Measurements from ENCODE around the gene PTPRG.

Gene PTPRG

DNA sequence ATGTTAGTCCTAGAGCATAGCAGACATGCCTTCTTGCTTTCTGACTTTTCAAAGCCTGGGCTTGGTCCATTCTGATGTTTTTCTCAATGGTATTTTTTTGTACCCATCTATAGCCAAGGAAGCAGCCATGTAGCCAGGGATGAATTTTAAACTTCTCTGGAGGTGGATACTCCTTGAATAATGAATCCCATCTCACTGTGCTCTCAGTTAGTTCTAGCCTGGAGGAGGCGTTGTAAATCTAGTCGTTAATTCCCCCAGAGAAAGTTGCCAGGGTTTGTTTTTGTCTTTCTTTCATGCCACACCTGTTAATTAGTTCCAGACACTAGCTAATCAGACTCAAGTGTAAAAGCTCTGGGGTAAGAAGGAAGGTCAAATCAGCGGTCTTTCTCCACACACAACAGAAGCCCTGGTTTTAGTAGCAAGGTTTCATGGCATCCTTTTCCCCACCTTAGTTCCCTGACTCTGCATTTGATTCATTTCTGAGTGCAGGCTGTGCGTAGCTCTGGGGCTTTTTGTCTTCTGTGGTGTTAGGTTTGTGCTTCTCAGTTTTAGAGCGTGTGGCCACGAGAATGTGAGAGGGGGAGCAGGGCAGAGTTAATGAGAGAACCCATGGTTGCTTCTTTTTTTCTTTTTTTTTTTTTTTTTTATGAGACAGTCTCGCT, 19.7 kb downstream of the PTPRG start:
- no peak for DNase-seq (ENCODE audit: low read depth)
- no peak overlapping the region for H3K4me3 ChIP-seq (ENCODE audit: low read depth, low read length)

DNA sequence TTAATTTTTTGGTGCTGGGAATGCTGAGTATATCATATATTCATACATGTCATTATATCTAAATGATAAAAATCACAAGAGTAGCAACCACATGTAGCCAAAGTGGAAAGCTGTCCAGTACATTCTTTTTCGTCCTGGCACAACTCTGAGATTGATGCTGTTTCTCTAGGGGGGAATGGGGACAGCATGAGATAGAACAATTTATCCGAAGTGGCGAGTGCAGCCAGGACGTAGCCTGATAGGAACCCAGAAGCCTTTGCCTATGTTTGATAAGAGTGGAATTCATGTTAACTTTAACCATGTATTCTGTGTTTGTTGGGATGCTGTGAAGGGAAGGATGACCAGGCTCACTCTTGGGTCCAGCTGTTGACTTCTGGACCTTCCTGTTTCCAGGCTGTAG, 20.9 kb downstream of the PTPRG start:
- no peak overlapping the region for H3K4me3 ChIP-seq (ENCODE audit: low read depth, low read length)
- no peak for DNase-seq (ENCODE audit: low read depth)

DNA sequence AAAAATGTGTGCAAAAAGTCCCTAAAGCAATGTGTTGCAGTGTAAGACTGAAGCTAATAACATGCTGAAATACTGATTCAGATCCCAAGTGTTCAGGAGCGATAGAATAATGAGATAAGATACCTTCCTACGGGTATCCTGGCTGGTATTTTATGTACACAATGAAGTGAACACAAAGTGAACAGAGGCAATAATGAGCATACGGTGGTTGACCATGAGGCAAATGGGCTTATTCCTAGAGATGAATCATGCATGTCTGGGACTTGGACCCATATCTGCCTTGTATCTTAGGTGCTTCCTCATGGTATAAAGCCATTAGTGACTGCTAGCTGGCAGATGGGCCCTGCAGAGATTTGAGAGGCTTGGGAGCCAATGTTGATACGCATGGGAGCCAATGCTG, 21.5 kb downstream of the PTPRG start:
- DNase-seq (ENCODE audit: low read depth) = no peak
- no peak overlapping the region for H3K4me3 ChIP-seq (ENCODE audit: low read depth, low read length)

DNA sequence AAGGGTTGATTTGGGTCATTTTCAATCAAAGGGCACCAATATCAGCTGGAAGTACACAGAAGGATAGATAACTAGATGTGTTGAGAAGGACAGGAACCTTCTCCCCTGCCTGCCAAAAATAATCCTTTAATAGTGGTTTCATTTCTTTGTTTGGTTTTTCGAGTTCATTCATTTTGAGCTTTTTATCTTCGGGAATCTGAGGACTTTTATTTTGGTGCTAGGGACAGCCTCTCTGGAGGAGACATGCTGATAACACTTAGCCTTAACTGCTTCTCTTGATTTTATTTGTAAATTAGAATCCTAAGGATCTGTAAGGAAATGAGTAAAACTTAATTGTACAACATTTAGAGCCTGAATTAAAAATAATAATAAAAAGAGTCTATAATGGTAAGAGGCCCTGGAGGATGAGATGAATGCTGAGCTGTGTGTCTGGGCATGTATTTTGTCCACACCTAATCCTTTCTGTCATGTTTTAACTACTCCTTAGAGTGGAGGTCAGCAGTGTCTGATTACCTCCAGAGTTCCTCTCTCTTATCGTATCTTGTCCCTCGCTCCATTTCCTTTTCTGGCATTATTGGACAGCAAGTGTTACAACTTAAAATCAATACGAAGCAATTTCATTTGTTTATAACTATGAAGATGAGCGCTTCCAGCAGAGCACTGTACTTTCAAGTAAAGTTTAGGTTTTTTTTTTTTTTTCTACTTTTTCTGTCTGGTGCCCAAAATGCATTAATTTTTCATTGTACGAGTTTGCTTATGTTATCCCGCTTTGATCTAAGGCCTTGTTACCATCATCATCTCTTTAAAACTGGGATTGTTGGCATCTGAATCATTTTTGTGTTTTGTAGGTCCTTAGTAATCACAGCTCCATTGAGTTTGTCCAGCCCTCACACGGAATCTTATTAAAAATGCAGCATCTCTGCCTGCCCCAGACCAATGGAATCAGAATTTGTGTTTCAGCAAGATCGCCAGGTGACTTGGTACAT, 22.8 kb downstream of the PTPRG start:
- H3K4me3 ChIP-seq (ENCODE audit: low read depth, low read length) = no peak overlapping the region
- DNase-seq (ENCODE audit: low read depth) = no peak

DNA sequence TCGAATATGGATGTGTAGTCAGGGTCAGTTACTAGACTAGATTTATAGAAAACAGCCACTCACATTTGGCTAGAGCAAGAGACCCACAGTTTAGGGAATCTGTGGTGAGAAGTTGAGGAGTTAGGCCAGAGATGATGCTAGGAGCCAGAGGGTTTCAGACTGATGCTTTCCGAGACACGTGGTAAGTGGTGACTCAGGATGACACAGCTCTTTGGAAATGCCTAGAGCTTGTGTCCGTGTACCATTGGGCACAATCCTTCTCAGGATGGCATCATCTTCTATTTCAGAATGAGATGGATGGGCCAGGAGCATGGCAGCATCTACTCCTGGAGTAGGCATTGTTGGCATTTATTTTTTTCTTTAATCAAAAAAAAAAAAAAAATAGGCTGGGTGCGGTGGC, 28.5 kb downstream of the PTPRG start:
- no peak overlapping the region for H3K4me3 ChIP-seq (ENCODE audit: low read depth, low read length)
- no peak for DNase-seq (ENCODE audit: low read depth)

DNA sequence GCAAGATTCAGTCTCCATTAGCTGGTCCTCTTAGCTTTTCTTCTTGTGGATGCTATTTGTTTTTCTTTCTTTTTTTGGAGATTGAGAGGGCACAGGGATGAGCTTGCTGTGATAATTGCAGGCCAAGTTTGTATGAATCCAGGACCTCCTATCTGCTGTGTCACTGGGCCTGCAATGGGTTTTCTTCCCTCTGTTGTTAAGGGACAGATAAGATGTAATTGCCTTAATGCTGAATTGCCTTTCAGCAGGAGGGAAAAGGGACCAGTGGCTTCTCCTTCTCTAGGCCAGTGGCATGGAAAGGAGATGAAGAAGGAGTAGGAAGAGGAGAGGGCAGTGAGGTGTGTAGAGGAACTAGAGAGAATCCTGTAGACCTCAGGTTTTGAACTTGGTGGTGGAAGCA, 29.9 kb downstream of the PTPRG start:
- no peak overlapping the region for H3K4me3 ChIP-seq (ENCODE audit: low read depth, low read length)
- no peak for DNase-seq (ENCODE audit: low read depth)

DNA sequence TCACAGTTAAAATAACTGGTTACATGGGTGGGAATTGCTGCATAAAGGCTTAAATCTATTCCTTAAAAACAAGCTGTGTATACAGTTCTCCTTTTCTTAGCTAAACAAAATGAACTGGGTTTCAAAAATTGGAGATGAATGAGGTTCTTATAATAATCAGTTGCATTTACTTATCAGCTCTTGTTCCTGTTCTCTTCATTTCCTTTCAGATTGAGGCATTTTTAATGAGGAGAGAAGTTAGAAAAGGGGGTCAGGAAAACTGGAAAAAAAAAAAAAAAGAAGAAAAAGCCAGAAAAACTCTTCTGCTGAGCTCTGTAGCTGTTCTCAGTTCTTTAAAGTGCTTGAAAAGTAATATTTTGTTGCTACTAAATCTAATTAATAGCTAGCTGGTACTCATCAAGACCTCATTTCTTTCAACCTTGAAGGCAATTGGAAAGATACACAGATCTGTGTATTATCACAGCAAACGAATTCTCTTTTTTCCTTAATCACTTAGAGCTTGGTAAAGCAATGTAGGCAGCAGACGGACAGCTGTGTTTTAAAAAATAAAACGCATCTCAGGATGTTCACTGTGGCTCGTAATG, 32.2 kb downstream of the PTPRG start:
- no peak overlapping the region for H3K4me3 ChIP-seq (ENCODE audit: low read depth, low read length)
- no peak for DNase-seq (ENCODE audit: low read depth)

DNA sequence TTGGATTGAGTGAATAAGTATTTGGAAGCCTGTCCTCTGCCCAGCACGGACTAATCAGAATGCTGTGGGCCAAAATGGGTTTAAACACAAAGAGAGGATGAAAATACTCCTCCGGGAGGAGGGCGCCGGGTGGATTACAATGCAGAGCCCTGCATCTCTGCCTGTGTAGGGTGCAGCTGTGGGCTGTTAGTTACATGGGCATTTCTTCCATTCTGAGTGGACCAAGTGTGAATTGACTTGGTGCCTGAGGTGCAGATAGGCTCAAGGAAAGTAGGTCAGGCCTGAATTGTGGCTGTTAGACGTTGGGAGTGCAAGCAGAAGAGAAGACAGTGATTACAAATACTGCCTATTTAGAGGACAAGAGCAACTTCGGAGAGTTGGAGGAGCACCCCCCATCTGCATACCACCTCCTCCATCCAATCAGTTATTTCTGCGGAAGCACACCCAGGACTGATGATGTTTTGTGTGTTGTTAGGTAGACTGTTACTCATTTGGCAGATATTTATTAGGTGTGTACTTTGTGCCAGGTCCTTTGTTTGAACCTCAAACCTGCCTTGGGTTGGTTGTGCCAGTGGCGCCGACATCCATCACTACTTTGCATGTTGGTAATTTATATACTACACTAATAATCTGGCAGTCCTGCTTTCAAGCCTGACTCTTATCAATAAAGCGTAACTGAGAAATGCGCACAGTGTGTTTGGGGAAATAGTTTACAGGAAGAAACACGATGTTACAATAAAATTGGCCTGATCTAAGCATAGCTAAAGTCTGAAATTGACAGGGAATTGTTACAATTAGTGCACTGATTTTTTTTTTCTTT, 33.0 kb downstream of the PTPRG start:
- DNase-seq (ENCODE audit: low read depth) = no peak
- no peak overlapping the region for H3K4me3 ChIP-seq (ENCODE audit: low read depth, low read length)

DNA sequence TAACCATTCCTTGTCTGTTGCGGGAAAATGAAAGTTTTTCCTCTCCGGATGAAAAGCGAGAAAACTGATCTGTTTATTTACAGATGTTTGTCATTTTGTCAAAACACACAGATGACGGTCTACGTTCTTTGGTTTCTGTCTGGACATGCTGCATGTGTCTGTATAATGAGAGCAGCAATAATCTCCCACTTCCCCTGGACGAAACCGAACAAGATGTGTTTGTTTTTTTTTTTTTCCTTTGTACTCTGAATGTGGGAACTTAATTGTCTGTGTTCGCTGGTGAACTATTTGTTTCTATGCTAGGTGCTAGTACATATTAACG, 33.6 kb downstream of the PTPRG start:
- no peak overlapping the region for H3K4me3 ChIP-seq (ENCODE audit: low read depth, low read length)
- DNase-seq (ENCODE audit: low read depth) = no peak

DNA sequence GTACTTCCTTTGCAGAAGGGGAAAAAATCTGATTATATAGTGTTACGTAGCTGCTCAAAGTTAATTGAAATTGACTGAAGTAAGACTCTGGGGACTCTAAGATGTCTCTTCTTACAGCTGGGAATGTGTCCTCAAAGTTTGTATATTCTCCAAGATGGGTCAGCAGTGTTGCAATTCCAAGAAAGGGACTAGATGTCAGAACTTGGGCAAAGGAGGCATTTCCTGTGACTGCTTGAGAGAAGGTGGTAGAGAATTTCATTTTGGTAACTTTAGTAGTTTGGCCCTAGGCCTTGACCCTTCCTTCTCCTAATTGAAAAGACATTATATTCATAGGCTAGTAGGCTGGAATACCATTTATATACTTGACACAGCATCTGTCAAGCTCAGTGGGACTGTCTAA, 33.9 kb downstream of the PTPRG start:
- DNase-seq (ENCODE audit: low read depth) = no peak
- H3K4me3 ChIP-seq (ENCODE audit: low read depth, low read length) = no peak overlapping the region

DNA sequence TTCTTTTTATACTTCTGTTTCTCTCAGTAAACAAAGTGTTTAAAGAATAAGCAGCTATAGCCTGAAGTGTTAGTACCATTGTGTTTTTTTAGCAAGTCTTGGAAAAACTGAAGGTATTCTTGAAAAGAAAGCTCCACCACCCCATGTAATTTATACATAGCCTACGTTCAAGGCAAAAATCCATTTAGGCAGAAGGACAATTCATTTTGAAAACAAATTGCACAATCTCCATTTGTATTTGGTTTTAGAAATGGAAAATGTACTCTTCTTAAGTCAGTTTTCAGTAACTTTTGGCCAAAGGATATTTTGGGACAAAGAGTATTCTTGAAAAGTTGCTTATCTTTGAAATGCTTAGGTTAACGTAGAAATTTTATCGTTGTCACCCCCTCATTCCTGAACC, 34.5 kb downstream of the PTPRG start:
- no peak overlapping the region for H3K4me3 ChIP-seq (ENCODE audit: low read depth, low read length)
- no peak for DNase-seq (ENCODE audit: low read depth)

DNA sequence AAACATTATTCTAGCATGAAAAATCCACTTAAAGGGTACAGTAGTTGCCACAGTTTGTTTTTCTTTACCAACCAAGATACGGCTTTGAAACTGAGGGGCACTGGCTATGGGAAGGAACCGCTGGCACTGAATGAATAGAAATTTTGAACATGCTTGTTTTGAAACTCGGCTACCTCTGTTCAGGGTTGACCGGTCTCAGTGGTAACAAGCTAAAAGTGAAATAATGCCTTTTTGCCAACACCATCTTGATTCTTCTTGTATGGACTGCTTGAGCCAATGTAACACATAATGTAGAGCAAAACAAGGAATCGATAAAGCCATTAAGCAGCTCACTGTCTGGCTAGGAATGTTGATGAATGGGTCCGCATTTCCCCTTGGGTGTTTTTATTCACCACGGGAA, 36.5 kb downstream of the PTPRG start:
- no peak for DNase-seq (ENCODE audit: low read depth)
- no peak overlapping the region for H3K4me3 ChIP-seq (ENCODE audit: low read depth, low read length)

DNA sequence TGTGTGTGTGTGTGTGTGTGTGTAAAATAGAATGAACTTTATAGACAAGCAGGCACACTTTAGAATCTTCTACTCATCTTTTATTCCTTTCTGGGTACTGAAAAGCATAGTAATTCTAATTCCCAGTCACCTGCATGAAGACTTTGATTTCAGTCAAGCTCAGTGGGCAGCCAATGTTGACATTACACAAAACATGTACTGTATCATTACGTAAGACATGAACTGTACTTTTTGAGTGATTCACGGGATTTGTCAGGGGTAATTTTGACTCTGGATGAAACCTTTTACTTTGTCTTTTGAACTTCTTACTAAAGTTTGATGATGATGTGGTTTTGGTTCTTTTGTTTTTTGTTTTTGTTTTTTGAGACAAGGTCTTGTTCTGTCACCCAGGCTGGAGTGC, 38.8 kb downstream of the PTPRG start:
- no peak overlapping the region for H3K4me3 ChIP-seq (ENCODE audit: low read depth, low read length)
- DNase-seq (ENCODE audit: low read depth) = no peak

DNA sequence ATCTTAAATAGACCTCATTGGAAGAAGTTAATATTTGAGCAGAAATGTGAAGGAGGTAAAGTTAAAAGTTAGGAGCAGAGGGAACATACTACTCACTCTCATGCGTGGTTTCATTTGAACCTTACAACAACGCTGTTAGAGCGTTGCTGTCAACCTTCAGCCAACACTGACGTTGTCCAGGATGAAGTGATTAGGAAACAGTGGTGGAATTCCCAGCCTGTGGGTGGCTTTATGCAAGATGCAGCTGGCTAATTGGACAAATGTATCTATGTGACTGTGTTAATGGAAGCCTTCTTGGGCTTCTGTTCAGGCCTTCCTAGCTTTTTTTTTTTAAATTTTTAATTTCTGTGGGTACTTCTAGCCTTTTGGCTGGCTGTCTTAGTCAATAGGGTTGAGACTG, 40.5 kb downstream of the PTPRG start:
- H3K4me3 ChIP-seq (ENCODE audit: low read depth, low read length) = no peak overlapping the region
- DNase-seq (ENCODE audit: low read depth) = no peak

DNA sequence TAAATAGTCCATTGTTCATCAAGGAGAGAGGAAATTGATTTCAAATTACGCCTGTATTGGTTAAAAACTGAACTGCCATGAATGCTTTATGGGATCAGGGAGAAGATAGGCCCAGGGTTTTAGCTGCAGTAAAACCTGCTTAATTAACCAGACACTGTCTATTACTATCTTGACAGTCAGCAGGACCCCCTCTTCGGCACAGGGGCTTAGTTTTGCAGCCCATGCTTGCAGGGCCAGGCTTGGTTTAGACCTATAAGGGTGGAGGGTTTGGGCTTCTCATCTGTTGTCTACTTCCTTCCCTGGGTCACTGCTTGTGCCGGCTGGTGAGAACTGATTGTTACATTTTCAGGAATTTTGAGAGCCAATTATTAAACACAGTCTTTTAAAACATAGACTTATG, 41.1 kb downstream of the PTPRG start:
- no peak for DNase-seq (ENCODE audit: low read depth)
- no peak overlapping the region for H3K4me3 ChIP-seq (ENCODE audit: low read depth, low read length)

DNA sequence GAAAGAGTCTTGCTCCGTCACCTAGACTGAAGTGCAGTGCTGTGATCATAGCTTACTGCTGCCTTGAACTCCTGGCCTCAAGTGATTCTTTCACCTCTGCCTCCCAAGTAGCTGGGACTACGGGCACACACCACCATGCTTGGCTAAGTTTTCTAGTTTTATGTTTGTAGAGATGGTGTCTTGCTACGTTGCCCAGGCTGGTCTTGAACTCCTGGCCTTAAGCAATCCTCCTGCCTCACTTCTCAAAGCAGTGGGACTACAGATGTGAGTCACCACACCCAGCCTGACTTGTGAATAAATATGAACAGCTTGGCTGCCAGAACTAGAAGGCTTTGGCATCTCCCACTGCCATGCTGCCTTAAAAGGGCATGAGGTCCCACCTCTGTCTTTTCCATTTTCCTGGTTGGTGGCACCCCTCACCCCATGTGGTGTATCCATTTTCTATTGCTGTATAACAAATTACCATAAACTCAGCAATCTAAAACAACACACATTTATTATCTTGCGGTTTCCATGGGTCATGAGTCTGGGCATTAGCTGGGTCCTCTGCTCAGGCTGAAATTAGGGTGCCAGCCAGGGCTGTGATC, 44.3 kb downstream of the PTPRG start:
- DNase-seq (ENCODE audit: low read depth) = no peak
- no peak overlapping the region for H3K4me3 ChIP-seq (ENCODE audit: low read depth, low read length)

DNA sequence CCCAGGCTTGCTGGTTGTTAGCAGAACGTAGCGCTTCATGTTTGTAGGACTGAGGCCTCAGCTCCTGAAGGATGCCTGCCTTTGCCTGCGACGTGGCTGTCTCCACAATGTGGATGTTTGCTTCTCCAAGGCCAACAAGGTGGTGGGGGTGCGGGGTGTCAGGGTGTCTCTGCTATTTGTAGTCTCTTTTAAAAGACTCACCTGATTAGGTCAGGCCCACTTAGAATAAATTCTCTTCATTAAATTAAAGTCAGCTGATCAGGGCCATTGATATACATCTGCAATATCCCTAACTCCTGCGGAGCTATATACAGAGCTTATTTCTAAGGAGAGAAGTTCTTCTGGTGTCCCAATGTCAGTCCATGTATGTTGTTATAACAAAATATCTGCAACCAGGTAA, 44.8 kb downstream of the PTPRG start:
- no peak overlapping the region for H3K4me3 ChIP-seq (ENCODE audit: low read depth, low read length)
- DNase-seq (ENCODE audit: low read depth) = no peak

DNA sequence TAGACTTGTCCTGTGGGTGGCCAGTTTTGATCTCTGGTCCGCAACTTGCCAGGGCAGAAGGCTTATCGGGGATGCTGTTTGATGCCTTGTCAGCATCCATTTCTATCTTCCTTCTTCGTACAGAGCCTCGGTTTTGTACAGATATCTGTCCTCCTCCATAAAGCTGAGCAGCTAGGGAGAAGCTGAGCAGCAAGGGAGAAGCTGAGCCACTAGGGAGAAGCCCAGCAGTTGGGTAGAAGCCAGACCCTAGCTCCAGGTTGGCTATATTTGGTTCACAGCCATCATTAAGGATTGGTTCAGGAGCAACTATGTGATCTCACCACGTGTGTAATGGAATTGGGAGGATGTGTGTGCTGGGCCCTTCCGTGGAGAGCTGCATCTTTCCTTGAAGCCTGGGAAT, 46.7 kb downstream of the PTPRG start:
- H3K4me3 ChIP-seq (ENCODE audit: low read depth, low read length) = no peak overlapping the region
- no peak for DNase-seq (ENCODE audit: low read depth)

DNA sequence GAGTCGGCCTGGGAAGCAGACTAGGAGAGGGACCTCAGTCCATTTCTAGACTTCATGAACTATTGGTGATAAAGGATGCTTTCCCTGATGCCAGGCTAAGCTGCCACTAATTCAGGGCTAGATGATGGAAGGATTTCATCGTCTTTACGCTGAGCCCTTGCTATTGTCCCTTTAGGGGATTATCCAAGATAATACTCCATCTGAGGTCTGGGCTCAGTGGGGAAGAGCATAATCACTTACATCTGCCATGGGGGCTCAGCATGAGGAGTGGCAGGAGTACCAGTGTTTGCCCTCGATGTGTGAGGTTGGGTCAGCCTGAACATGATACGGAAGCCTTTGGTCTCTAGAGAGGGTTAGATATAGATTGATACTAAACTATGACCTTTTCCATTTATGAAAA, 47.3 kb downstream of the PTPRG start:
- DNase-seq (ENCODE audit: low read depth) = no peak
- no peak overlapping the region for H3K4me3 ChIP-seq (ENCODE audit: low read depth, low read length)

DNA sequence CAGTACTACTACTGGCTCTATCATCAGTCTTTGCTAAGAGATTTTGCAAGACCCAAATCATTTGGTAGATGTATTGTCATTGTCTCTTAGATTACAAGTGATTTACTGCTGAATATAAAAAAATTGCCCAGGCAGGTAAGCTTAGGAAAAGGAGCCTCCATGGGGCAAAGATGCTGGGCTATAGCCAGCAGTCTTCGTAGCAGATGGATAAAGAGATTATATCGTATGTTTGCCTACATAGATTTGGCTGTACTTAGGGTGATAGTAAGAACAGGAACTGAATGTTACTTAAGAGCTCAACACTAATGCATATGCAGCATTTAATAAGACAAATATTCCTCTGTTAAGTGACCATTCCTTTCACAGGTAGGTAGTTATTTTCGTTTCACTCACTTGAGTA, 48.9 kb downstream of the PTPRG start:
- H3K4me3 ChIP-seq (ENCODE audit: low read depth, low read length) = no peak overlapping the region
- no peak for DNase-seq (ENCODE audit: low read depth)
